Glutamatergic neuron (in vitro differentiated cells): Measurements from ENCODE around the gene BTN3A1. TPM values are rescaled to one million over a fixed set of nuclear protein-coding genes. Genes with fewer than 3 reads are reported as not detected.

Experiments used
- DNase-seq: peaks from one replicate; pipeline ENCODE4 v3.0.0; 2022
- H3K27ac Mint-ChIP-seq: one replicate; pipeline ENCODE4 v1.8.0; 2020; ENCODE audit warnings: mild to moderate bottlenecking, mixed read lengths, inconsistent platforms; ENCODE audit not compliant: unreplicated experiment
- H3K27me3 Mint-ChIP-seq: one replicate; pipeline ENCODE4 v1.8.0; 2020; ENCODE audit warnings: mild to moderate bottlenecking, moderate library complexity, mixed read lengths, inconsistent platforms; ENCODE audit not compliant: unreplicated experiment
- H3K36me3 Mint-ChIP-seq: one replicate; pipeline ENCODE4 v1.8.0; 2020; ENCODE audit warnings: mild to moderate bottlenecking, mixed read lengths, inconsistent platforms; ENCODE audit not compliant: unreplicated experiment
- H3K4me1 Mint-ChIP-seq: one replicate; pipeline ENCODE4 v1.8.0; 2020; ENCODE audit warnings: mild to moderate bottlenecking, low read depth, mixed read lengths, inconsistent platforms; ENCODE audit not compliant: unreplicated experiment
- H3K4me3 Mint-ChIP-seq: one replicate; pipeline ENCODE4 v1.8.0; 2020; ENCODE audit warnings: mild to moderate bottlenecking, mixed read lengths, inconsistent platforms; ENCODE audit not compliant: unreplicated experiment
- H3K9me3 Mint-ChIP-seq: one replicate; pipeline ENCODE4 v1.8.0; 2020; ENCODE audit warnings: mild to moderate bottlenecking, moderate library complexity, mixed read lengths, inconsistent platforms; ENCODE audit not compliant: unreplicated experiment
- total RNA-seq: library from RNA; stranded (reverse); fragmentation: NEBNext Ultra II Directional; extraction: Animal tissue kit (Norgen Biotek cat#: 25700); gene quantifications from one replicate; pipeline ENCODE4 v1.2.1, GENCODE V29; 2021; ENCODE audit not compliant: unreplicated experiment
- TF ChIP-seq, protein P1 (sequence below): fragments of 200-600 bp; sonication (generic); IDR thresholded peaks from one replicate; pipeline ENCODE4 v1.5.0; 2021; ENCODE audit not compliant: partially characterized antibody, unreplicated experiment

The BTN3A1 gene
- total RNA-seq, 1 donor from 2014 or later = 2.2 TPM

DNA sequence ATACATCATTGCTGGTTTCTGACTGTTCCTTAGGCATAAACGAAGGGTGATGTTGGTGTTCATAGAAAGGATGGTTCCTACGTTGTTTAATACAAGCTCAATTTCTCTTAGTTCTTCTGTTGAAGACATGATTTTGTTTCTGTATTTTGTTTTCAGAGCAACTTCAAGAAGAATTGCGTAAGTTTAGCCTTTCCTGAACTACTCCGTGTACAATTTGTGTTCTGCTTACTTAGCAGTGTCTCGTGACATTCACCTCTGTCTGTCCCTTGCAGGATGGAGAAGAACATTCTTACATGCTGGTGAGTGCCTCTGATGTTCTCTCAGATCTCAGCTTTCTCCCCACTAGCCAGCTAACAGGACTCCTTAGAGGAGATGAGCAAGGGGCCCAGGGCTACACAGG, 11.5 kb upstream of the BTN3A1 start:
- Mint-ChIP-seq H3K4me3 (no peak overlapping the region), H3K27ac (no peak overlapping the region), H3K27me3 (peaks cover 3% of the 10 kb centered on the region), H3K4me1 (peaks cover 2% of the 10 kb centered on the region), H3K9me3 (no peaks in the 10 kb centered on the region), H3K36me3 (no peaks in the 10 kb centered on the region)
- TF ChIP-seq, protein P1, sequence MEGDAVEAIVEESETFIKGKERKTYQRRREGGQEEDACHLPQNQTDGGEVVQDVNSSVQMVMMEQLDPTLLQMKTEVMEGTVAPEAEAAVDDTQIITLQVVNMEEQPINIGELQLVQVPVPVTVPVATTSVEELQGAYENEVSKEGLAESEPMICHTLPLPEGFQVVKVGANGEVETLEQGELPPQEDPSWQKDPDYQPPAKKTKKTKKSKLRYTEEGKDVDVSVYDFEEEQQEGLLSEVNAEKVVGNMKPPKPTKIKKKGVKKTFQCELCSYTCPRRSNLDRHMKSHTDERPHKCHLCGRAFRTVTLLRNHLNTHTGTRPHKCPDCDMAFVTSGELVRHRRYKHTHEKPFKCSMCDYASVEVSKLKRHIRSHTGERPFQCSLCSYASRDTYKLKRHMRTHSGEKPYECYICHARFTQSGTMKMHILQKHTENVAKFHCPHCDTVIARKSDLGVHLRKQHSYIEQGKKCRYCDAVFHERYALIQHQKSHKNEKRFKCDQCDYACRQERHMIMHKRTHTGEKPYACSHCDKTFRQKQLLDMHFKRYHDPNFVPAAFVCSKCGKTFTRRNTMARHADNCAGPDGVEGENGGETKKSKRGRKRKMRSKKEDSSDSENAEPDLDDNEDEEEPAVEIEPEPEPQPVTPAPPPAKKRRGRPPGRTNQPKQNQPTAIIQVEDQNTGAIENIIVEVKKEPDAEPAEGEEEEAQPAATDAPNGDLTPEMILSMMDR = no peak
- DNase-seq = no peak

DNA sequence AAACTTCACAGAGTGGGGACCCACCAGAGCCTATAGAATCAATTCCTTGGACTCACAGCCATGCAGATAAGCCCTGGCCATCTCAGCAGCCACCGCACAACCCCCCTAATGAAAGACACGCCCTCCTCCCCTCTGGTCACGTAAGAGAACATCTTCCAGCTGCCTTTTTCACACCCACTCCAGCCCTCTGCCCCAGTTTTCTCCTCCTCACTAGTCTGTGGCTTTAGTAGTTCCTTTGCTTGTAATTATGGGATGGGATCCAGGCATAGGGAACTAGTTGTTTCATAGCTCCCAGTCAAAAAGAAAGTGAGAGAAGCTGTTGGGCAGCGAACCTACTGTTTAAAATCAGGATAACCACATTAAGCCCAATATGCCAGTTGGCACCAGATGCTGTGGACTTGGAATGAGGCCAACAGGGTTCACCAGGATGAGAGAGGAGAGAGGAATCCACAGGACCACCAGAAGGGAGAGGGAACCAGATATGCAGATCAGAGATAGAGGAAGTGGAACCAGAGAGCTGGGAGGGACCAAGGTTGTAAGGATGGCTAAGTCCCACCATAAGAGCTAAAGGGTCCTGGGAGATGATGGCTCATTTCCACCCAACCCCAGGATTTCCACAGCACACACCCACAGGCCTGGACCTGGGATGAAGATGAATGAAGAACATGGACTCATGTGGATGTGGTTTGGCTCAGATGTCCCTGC, 9.0 kb upstream of the BTN3A1 start:
- TF ChIP-seq, protein P1 = no peak
- H3K27me3 Mint-ChIP-seq = peaks cover 3% of the 10 kb centered on the region
- no peaks in the 10 kb centered on the region for H3K36me3 Mint-ChIP-seq
- H3K4me1 Mint-ChIP-seq = no peaks in the 10 kb centered on the region
- DNase-seq = no peak
- no peak overlapping the region for H3K27ac Mint-ChIP-seq
- no peak overlapping the region for H3K4me3 Mint-ChIP-seq
- H3K9me3 Mint-ChIP-seq = peaks cover 1% of the 10 kb centered on the region

DNA sequence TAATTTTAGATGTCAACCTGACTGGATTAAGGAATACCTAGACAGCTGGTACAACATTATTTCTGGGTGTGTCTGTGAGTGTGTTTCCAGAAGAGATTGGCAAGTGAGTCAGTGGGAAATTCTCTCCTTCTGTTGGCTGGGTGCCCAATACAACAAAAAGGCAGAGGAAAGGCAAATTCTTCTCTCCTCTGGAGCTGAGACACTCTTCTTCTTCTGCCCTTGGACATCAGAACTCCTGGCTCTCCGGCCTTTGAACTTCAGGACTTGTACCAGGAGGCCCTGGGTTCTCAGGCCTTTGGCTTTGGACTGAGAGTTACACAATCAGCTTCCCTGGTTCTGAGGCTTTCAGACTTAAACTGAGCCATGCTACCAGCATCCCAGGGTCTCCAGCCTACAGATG, 7.8 kb upstream of the BTN3A1 start:
- H3K4me1 Mint-ChIP-seq = no peaks in the 10 kb centered on the region

DNA sequence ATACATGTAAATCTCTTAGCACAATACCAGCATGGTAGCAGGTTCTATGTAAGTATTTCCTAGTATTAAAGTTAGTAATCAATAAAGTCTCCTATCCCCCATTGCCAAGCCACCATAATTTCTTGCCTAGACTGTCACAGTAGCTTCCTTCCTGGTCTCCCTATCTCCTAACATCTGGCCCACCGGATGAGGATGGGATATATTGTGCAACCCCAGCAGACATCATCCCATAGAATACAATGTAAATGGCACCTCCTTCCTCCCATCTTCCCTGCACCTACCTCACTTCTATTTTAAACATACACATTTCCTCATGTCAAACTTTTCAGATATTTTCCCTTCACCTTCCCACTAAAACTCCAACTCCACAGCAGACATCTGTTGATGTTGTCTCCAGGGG, 3.5 kb upstream of the BTN3A1 start:
- H3K36me3 Mint-ChIP-seq = no peaks in the 10 kb centered on the region
- H3K9me3 Mint-ChIP-seq = peaks cover 1% of the 10 kb centered on the region
- H3K4me3 Mint-ChIP-seq = no peak overlapping the region
- TF ChIP-seq, protein P1 = no peak
- H3K27me3 Mint-ChIP-seq = no peaks in the 10 kb centered on the region
- peaks cover 11% of the 10 kb centered on the region for H3K4me1 Mint-ChIP-seq
- no peak overlapping the region for H3K27ac Mint-ChIP-seq
- DNase-seq = no peak

More for the DNA sequence above, 7.8 kb upstream of the BTN3A1 start:
- TF ChIP-seq, protein P1 = no peak
- H3K4me3 Mint-ChIP-seq = no peak overlapping the region
- DNase-seq = no peak
- no peaks in the 10 kb centered on the region for H3K36me3 Mint-ChIP-seq
- H3K27ac Mint-ChIP-seq = no peak overlapping the region
- H3K27me3 Mint-ChIP-seq = peaks cover 3% of the 10 kb centered on the region
- H3K9me3 Mint-ChIP-seq = peaks cover 1% of the 10 kb centered on the region

DNA sequence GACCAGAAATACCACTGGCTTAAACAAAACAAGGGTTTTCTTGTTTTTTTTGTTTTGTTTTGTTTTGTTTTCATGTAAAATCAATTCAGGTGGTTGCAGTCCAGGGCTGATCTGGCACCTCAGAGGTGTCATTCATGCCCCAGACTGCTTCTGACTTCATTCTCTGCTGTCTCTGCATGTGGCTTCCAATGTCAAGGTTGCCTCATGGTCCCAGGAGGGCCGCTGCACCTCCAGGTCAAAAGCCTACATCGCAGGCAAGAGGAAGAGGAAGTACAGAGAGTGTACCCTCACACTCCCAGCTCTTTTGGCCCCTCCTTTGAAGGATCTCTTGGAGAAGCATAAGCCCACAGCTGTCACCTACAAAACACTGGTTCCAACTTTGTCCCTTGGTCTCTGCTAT, 1.4 kb upstream of the BTN3A1 start:
- TF ChIP-seq, protein P1 = no peak
- Mint-ChIP-seq H3K27me3 (no peaks in the 10 kb centered on the region), H3K4me3 (no peak overlapping the region), H3K9me3 (peaks cover 1% of the 10 kb centered on the region), H3K4me1 (peaks cover 11% of the 10 kb centered on the region), H3K36me3 (no peaks in the 10 kb centered on the region), H3K27ac (no peak overlapping the region)
- DNase-seq = no peak
